Suprapubic skin (tissue), 4 donors: ENCODE results near the gene DCDC2C.

Experiments
- EP300 ChIP-seq: sonication (generic); formaldehyde crosslinking; IDR thresholded peaks from one replicate; pipeline ENCODE4 v1.6.1; 2017; ENCODE audit warnings: antibody characterized with exemption
- POLR2A ChIP-seq, 2 donors: fragments of 450-650 bp; IDR thresholded peaks; one replicate each; pipeline ENCODE4 v1.6.1; 2017; ENCODE audit warnings: antibody characterized with exemption in 2 of 2, mild to moderate bottlenecking in 2 of 2, moderate library complexity in 2 of 2
- POLR2AphosphoS5 ChIP-seq, 3 donors: sonication (generic); formaldehyde crosslinking; IDR thresholded peaks; one replicate each; pipeline ENCODE4 v1.6.1; 2017; ENCODE audit warnings: antibody characterized with exemption in 3 of 3
- TF ChIP-seq, protein P1 (sequence below), 2 donors: fragments of 200-600 bp in 1 of 2; fragments of 450-650 bp in 1 of 2; sonication (generic) in 1 of 2; IDR thresholded peaks; one replicate each; pipeline ENCODE4 v1.5.1; 2016 to 2019; ENCODE audit warnings: antibody characterized with exemption in 2 of 2, mild to moderate bottlenecking in 1 of 2, moderate library complexity in 1 of 2

DNA sequence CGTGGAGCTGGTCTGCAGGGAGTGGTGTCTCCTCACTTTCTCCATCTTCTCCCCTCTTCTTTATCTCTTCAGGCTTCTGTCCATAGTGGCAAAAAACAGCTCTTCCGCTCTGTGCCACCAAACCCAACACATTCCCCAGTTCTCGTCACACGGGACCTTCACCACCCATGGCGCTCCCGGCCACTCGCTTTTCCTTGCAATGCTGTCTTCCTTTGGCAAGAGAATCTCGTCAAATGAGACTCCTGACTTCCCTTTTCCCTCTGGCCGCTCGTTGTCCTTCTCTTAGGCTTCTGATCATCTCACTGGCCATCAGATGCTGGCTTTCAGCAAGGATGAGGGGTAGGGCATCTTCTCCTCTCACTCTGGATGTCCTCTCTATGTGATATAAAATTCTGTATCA, 72.9 kb downstream of the DCDC2C start:
- TF ChIP-seq, protein P1, sequence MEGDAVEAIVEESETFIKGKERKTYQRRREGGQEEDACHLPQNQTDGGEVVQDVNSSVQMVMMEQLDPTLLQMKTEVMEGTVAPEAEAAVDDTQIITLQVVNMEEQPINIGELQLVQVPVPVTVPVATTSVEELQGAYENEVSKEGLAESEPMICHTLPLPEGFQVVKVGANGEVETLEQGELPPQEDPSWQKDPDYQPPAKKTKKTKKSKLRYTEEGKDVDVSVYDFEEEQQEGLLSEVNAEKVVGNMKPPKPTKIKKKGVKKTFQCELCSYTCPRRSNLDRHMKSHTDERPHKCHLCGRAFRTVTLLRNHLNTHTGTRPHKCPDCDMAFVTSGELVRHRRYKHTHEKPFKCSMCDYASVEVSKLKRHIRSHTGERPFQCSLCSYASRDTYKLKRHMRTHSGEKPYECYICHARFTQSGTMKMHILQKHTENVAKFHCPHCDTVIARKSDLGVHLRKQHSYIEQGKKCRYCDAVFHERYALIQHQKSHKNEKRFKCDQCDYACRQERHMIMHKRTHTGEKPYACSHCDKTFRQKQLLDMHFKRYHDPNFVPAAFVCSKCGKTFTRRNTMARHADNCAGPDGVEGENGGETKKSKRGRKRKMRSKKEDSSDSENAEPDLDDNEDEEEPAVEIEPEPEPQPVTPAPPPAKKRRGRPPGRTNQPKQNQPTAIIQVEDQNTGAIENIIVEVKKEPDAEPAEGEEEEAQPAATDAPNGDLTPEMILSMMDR (IDR thresholded peaks at IDR 0.05), result no peak
- TF ChIP-seq POLR2AphosphoS5 (IDR thresholded peaks at IDR 0.05) (no peak), POLR2A (IDR thresholded peaks at IDR 0.05) (no peak), EP300 (no peak)
